NK-92 (cell line): ENCODE measurements around the gene HNRNPM.

Source experiments
- DNase-seq: peaks from one replicate; lab custom pipeline; 2025; ENCODE audit not compliant: unreplicated experiment; lab: John Stamatoyannopoulos, UW

Gene HNRNPM

DNA sequence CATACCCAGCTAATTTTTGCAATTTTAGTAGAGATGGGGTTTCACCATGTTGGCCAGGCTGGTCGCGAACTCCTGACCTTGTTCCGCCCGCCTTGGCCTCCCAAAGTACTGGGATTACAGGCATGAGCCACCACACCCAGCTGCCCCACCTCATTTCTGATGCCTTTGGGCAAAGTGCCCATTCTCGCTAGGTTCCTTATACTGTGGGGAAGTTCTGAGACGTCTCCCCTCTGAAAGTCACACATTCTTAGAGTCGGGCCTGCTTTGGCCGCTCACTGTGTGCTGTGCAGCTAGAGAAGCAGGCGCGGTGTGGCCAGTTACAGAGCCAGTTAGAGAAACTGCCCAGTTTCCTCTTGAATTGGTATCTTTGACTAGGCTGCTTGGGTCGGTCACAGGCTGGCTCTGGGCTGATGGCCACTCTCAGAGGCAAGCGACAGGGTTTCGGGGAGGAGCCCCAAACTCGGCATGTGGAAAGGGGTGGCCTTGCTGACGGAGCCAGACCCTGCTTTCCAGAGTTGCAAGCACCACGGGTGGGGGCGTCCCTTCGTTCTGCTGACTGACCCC is 39.6 kb downstream of the HNRNPM start:
- DNase-seq: no peak

DNA sequence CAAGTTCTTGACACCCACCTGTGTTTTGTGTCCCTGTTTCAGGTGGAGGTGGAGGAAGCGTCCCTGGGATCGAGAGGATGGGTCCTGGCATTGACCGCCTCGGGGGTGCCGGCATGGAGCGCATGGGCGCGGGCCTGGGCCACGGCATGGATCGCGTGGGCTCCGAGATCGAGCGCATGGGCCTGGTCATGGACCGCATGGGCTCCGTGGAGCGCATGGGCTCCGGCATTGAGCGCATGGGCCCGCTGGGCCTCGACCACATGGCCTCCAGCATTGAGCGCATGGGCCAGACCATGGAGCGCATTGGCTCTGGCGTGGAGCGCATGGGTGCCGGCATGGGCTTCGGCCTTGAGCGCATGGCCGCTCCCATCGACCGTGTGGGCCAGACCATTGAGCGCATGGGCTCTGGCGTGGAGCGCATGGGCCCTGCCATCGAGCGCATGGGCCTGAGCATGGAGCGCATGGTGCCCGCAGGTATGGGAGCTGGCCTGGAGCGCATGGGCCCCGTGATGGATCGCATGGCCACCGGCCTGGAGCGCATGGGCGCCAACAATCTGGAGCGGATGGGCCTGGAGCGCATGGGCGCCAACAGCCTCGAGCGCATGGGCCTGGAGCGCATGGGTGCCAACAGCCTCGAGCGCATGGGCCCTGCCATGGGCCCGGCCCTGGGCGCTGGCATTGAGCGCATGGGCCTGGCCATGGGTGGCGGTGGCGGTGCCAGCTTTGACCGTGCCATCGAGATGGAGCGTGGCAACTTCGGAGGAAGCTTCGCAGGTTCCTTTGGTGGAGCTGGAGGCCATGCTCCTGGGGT is 41.0 kb downstream of the HNRNPM start:
- no peak for DNase-seq

DNA sequence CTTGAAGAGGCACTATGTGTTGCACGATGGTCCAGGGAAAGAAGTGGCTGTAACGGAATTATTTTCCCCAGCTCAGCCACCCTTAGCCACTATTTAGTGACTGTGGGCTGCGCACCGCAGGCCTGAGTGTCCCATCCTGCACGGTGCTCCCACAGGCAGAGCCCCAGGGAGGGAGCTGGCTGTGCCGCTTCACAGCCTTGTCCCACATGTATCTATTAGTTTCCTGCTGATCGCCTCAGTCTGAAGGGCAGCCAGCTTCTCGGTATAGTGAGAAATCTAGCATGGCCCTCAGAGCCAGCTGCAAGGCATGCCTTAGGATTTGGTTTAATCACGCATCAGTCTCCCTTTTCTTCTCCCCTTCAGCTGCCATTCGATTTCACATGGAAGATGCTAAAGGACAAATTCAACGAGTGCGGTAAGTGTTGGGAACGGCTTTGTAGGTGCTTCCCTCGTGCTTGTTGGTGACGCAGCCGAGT is 41.9 kb downstream of the HNRNPM start:
- no peak for DNase-seq

DNA sequence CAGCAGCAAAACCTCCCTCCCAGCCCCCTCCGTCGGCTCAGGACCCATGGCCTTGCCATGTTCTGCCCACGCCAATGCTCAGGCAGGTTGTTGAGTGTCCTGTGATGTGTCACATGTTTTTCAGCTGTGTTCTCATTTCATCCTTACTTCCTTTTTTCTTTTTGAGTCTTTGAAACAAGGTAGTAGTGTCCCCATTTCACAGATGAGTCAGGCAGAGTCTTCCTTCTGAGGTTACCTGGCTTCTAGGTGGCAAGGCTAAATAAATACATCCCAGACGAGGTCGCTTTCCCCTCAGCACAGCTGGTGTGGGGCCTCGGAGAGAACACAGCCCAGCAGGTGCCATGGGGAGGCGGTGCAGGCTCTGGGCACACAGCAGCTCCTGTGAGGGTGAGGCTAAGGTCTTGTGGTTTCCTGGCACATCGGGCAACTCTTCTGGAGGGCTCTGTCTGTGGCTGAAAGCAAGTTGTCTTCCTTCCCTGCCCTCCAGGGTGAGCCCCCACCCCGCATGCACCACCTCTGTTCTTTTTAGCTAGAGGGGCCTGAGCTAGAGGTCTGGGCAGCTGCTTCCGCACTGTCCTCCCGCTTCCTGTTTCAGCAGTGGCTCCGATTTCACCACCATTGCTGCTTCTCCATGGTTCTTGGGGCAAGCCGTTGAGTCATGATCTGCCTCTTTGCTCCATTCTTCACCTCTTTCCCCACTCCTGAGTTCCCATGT is 42.5 kb downstream of the HNRNPM start:
- DNase-seq: no peak

DNA sequence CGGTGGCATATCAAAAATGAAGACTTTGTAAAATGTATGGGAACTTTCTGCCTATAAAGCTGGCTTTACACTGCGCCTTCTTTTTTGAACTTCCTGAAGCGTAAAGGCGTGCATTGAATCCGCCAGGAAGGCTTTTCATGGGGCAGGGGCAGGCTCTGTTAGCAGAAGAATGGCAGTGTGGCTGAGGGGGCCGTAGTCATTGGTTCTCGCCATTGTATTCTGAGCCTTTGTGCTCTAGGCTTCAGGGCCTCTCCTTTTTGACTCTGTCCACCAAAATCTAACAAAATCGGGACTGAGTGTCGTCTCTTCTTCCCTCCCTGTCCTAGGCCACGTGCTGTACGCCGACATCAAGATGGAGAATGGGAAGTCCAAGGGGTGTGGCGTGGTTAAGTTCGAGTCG is 43.6 kb downstream of the HNRNPM start:
- no peak for DNase-seq

DNA sequence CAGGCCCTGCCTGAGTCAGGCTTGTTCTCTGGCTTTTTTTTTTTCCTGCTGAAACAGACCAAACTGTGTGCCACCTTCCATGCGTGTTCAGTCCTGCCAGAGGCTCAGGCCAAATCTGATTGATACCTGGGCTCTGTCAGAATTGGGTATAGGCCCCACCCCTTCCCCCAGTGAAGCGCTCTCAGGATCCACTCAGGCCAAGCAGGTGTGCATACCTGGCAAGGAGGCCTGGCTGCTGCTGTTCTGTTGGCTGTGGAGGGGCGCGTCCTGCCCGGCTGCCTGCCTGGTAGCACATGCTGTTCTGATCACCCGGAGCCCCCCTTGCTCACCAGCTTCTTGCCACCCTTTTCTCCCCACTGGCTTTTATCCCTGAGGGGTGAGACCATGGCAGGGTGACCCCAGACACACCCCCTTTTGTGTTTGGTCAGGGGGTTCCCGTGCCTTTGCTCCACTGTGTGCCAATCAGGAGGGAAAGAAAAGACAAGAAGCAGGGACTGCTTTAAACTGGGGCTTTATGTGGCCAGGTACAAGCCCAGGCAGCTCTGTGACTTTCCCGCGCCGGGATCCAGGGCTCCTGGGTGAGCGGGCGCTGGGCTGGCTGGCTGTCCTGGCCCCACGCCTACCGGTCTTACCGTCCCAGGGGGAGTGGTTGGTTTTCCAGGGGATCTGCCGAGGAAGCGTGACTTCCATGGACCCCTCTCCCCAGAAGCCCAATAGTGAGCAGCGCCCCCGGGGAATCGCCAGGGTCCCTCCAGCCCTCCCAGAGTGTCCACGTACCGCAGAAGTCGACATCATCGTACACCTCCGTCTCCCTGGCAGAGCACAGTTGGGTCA is 45.0 kb downstream of the HNRNPM start:
- DNase-seq: no peak

DNA sequence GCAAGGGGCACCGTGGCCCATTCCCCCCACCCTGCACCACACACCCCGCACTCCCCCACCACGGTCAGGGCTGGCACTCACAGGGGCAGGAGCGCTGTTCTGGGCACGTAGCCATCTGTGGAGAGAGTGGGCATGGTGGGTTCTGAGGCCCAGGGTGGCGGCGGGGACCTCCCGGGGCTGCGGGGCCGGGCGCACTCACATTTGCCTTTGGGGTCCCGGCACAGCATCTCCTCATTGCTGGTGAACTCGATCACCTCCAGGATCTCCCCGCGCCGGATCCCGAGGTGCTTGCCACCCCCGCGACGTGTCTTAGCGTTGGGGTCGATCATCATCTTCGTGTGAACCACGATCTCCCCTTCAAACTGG is 45.6 kb downstream of the HNRNPM start:
- DNase-seq: no peak

DNA sequence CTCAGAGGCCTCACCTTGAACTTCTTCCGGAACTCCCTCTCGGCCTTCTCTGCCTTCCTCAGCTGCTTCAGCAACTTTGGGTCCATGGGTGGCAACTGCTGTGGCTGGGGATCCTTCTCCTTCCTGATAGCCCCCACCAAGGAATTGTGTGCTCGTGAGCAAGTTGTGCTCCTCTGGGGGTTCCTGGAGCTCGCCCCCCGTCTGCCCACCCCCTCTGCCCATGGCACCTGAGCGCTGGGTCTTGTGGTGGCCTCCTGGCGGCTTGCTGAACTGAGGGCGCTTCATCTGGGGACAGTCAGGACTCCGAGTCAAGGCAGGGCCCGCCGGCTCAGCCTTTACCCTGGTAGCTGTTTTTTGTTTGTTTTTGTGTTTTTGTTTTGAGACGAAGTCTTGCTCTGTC is 46.1 kb downstream of the HNRNPM start:
- DNase-seq: no peak

DNA sequence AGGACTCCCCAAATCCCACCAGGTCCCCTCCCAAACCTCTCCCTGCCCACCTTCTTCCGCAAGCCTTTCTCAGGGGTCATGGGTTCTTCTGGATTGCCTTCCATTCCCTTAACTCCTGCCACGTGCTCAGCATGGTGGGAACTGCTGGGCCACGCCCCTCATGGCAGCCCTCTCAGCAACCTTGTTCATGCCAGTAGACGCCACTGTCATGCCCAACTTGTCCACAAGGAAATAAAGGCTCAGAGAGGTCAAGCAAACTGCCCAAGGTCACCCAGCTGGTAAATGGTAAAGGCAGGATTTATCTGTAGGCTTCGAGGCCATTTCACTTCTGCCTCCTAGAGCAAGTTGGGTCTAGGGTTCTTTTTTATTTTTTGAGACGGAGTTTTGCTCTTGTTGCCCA is 46.8 kb downstream of the HNRNPM start:
- no peak for DNase-seq

DNA sequence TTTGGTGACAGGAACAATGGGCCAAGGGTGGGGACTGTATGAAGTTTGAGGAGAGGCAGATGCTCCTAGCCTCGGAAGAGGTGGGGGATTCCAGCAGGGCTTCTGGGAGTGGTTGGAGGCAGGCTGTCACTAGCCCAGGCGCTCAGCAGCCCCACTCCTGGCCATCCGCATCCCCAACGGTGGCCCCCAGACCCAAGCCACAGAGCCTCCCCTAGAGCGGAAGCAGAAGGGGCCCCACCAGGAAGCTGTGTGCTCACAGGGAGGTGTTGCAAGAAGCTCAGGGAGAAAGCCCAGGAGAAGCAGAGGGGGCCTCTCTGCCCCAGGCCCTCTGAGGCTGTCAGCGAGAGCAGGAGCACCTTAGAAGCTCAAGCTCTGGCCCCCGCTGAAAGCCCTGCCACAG is 49.4 kb downstream of the HNRNPM start:
- no peak for DNase-seq

DNA sequence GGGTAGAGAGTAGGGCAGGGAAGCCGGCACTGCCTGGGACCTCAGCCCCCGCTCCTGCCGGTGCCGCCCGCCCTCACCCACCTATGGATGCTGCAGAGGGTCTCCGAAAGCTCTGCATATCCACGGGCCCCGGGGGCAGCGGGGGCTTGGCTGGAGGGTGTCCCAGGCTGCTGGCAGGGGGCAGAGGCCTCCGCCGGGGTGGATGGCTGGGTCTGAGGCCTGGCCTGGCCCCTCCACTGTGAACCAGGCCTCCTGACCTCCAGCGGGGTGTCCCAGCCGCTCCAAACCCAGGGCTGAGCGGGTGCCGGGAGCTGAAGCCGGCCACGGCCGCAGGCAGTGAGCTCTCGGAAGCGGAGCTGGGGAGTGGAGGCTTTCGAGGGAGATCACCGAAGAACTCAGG is 53.5 kb downstream of the HNRNPM start:
- DNase-seq: no peak

DNA sequence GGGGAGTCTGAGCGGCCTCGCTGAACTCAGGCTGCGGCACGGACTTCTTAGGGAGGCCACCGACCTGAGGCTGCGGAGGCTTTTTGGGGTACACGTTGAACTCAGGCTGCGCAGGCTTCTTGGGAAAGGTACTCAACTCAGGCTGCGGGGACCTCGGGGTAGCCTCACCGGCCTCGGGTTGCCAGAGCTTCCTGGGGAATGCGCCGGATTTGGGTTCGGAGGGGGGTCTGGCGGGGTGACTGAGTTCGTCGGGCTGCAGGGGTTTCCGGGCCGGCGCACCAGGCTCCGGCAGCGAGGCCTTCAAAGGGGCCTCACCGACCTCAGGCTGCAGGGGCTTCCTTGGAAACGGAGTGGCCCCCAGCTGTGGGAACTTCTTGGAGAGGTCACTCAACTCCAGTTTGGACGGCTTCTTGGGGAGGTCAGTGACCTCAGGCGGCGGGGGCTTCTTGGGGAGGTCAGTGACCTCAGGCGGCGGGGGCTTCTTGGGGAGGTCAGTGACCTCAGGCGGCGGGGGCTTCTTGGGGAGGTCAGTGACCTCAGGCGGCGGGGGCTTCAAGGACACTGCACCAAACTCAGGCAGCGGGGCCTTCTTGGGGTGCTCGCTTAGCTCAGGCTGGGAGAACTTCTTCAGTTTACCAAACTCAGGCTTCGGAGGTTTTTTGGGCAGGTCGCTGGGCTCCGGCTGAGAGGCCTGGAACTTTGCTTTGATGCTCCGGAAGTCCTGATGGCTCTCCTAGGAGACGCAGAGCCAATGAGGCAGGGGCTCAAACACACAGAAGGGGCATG is 54.5 kb downstream of the HNRNPM start:
- DNase-seq: no peak

DNA sequence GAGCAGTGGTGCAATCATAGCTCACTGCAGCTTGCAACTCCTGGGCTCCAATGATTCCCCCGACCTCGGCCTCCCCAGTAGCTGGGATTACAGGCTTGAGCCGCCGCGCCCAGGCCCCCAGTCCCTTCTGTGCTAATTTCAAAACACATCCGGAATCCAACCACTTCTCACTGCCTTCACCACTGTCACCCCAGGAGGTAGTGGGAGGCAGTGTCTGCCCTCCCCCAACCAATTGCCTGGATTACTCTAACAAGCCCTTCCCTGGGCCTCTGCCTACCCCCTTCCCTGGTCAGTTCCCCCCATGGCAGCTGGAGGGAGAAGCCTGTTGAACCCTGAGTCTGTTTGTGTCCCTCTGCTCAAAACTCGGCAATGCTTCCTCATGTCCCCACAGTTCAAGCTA is 55.4 kb downstream of the HNRNPM start:
- DNase-seq: no peak

DNA sequence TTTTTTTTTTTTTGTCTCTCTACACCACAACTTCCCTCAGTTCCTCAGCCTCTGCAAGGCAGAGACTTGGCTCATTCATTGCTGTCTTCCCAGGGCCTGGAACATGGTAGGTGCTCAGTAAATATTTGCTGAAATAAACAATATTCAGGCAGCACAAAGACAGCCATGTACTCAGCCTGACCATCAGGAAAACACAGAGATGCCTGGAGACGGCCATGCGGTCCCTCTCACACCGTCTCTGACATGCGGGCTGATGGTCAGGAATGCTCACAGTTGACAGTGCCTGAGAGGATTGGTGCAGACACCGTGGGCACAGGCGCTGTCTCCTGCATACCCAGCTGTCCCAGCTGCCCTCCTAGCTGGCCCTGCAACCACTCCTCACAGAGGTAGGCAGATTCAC is 56.7 kb downstream of the HNRNPM start:
- DNase-seq: no peak

DNA sequence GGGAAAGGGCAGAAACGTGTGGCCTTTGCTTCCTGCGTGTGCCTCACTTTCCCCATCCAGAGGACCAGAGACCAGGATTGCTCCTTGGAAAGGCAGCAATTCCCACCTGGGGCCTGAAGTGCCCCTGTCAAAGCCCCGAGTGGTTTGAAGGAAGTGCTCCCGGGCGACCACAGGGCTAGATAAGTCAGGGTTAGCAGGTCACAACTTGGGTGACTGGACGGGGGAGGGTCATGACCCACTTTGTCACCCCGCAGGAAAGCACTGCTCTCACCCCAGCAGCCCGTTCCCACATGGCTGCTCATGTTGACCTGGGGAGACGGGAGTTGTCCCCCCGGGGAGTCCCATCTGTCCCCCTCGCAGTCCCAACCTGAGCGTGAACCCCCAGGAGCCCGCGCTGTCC is 57.2 kb downstream of the HNRNPM start:
- DNase-seq: no peak

DNA sequence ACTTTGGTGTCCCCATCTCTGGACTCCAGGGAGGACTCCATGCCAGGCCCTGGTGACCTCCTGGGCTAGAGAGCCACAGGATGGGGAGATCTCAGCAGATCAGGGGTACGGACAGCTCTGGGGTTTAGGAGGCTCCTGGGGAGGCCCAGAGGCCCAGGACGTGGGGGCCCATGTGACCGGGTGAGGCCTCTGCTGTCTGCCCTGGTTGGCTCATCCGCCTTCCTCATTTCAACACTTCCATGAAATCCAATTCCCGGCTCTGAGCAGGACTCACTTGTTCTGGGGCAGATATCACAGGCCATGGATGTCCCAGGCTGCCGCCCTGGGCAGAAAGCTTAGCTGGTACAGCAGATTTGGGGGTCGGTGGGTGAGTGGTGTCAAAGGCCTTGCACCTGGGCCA is 58.7 kb downstream of the HNRNPM start:
- DNase-seq: no peak

DNA sequence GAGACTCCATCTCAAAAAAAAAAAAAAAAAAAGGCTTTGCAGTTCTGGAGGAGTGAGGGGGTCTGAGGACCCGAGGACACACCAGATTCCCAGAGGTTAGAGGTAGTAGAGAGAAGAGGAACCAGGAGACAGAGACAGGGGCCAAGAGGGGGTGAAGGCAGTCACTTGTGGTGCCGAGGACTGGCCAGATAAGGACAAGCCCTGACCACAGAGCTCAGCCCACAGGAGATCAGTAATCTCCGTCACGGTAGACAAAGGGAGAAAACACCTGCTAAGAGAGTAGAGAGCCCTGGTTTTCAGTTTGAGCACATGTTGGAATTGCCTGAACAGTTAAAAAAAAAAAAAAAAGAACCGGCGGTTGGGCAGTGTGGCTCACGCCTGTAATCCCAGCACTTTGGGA is 59.4 kb downstream of the HNRNPM start:
- no peak for DNase-seq

DNA sequence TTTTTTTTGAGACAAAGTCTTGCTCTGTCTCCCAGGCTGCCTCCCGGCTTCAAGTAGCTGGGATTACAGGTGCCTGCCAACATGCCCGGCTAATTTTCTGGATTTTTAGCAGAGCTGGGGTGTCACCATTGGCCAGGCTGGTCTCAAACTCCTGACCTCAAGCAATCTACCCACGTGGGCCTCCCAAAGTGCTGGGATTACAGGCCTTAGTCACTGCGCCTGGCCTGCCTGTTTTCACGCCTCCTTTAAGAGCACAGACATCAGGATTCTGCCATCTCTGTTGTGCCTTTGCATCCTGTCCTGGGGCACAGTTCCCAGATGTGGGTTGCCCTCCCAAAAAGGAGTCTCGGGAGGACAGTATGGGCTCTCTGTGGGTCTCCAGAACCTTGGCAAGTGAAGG is 60.1 kb downstream of the HNRNPM start:
- DNase-seq: no peak

DNA sequence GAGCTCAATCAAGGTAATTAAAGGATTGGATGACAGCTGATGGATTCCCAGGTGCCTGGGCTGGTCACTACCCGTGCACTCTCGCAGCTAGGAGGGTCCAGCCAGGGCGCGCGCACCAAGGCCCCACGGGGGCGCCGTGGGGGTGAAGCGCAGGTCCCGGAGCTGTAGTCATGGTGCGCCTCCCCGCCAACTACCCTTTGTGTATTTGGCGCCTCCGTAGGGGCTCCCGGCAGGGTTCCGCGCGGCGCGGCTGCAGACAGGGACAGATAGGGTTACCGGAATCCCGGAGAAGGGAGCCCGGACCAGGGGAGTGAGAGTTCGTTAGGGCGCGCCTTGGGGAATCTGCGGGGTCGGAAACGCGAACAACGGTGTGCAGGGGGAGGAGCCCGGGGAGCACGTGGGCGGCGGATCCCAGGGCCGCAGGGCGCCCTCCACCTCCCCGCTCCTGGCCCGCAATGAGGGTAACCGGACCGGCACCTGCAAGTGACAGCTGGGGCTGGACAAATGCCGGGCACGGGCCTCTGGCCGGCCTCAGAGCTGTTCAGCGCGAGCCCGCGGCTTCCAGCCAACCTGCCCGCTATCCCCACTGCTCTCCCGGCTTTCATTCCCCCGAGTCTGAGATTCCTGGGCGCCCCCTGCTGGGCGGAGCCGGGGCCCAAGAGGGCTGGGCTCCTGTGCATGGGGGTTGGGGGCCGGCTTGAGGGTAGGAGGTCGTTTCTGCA is 61.1 kb downstream of the HNRNPM start:
- DNase-seq: no peak

DNA sequence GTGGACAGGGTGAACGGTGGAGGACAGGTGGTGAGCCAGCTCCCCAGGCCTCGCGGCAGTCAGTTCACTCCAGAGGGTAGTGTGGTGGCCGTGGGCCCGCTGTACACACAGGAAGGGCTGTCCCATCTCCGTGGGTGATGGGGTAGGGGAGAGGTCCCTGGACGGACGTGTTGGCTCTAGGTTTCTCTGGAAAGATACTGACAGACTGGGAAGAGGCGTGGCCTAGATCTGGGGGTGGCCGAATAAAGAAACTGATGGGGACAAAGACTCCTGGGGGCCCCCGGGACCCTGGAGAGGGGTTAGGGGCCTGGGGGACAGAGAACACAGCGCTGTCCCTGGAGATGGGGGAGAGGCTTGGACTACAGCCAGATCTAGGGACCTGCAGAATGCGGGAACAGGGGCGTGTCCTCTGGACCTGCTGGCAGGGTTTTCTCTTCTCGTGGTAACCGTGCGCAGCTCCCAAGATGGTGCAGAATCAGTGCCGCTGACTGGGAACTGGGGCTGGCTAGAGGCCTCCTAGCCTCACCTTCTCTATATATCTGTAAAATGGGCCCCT is 61.7 kb downstream of the HNRNPM start:
- DNase-seq: no peak
